HG02642 (cell line): ENCODE data around the gene SMAD9.

Source experiments
- ATAC-seq: cut with Tn5 transposase; IDR thresholded peaks from one replicate; pipeline ENCODE4 v1.9.1; 2021; ENCODE audit warnings: mild to moderate bottlenecking; ENCODE audit not compliant: unreplicated experiment, poor library complexity

The SMAD9 gene

GRCh38 chr13:36919833-36920615 is at the start of gene SMAD9:
Gene SMAD9, minus strand, starts transcription at chr13:36920238. Its CDS starts 40,549 bp downstream, at chr13:36879689.
- ATAC-seq: peak; percentile 82

- no peak for ATAC-seq
Measured at GRCh38 chr13:36966404-36966803, 46.4 kb upstream of the SMAD9 start.

GRCh38 chr13:36965767-36966166 is 45.7 kb upstream of the SMAD9 start:
- no peak for ATAC-seq

- no peak for ATAC-seq
Measured at GRCh38 chr13:36959456-36960116, 39.5 kb upstream of the SMAD9 start.

- ATAC-seq: no peak
Measured at GRCh38 chr13:36954542-36954941, 34.5 kb upstream of the SMAD9 start.

GRCh38 chr13:36950920-36951319 is 30.9 kb upstream of the SMAD9 start:
- ATAC-seq: no peak

- no peak for ATAC-seq
Measured at GRCh38 chr13:36950330-36950729, 30.3 kb upstream of the SMAD9 start.

- ATAC-seq: no peak
Measured at GRCh38 chr13:36945078-36945477, 25.0 kb upstream of the SMAD9 start.

GRCh38 chr13:36925603-36926002 is 5.6 kb upstream of the SMAD9 start:
- ATAC-seq: no peak

- no peak for ATAC-seq
Measured at GRCh38 chr13:36924001-36924400, 4.0 kb upstream of the SMAD9 start.

GRCh38 chr13:36921631-36922301 is 1.7 kb upstream of the SMAD9 start:
- ATAC-seq: no peak

- no peak for ATAC-seq
Measured at GRCh38 chr13:36920616-36921185, 663 bp upstream of the SMAD9 start.

- peak; percentile 13 for ATAC-seq
Measured at GRCh38 chr13:36919171-36919832, 736 bp downstream of the SMAD9 start.

- ATAC-seq: no peak
Measured at GRCh38 chr13:36918246-36919131, 1.5 kb downstream of the SMAD9 start.

GRCh38 chr13:36917311-36917710 is 2.7 kb downstream of the SMAD9 start:
- ATAC-seq: no peak

GRCh38 chr13:36915896-36916640 is 4.0 kb downstream of the SMAD9 start:
- ATAC-seq: no peak

- ATAC-seq: no peak
Measured at GRCh38 chr13:36915106-36915505, 4.9 kb downstream of the SMAD9 start.

- ATAC-seq: no peak
Measured at GRCh38 chr13:36914648-36915047, 5.4 kb downstream of the SMAD9 start.

GRCh38 chr13:36913463-36913862 is 6.6 kb downstream of the SMAD9 start:
- ATAC-seq: no peak
